IMR-90 (cell line): Measurements from ENCODE around the gene ST6GALNAC4.
A peak's percentile ranks its signal among the peaks of the same experiment; 100 is the strongest.

Experiments
- BHLHE40 ChIP-seq: fragments of 150-350 bp; IDR thresholded peaks from 2 replicates; pipeline ENCODE4 v1.6.1; 2016; ENCODE audit warnings: mild to moderate bottlenecking, low read depth, low read length
- CEBPB ChIP-seq: IDR thresholded peaks from 2 replicates; pipeline ENCODE4 v1.6.1; 2012; ENCODE audit warnings: low read depth, low read length, improper control_type of control experiment
- CTCF ChIP-seq: conservative IDR thresholded peaks from 2 replicates; pipeline ENCODE4 v1.5.1; 2012; ENCODE audit warnings: mild to moderate bottlenecking, low read depth, low read length, improper control_type of control experiment
- MAFK ChIP-seq: IDR thresholded peaks from 2 replicates; pipeline ENCODE4 v1.6.1; 2012; ENCODE audit warnings: low read depth, low read length, improper control_type of control experiment
- MAZ ChIP-seq: IDR thresholded peaks from 2 replicates; pipeline ENCODE4 v1.6.1; 2012; ENCODE audit warnings: low read depth, mild to moderate bottlenecking, low read length, improper control_type of control experiment, moderate library complexity, borderline replicate concordance
- MXI1 ChIP-seq: IDR thresholded peaks from 2 replicates; pipeline ENCODE4 v1.6.1; 2012; ENCODE audit warnings: low read depth, mild to moderate bottlenecking, low read length, moderate library complexity, borderline replicate concordance
- NFE2L2 ChIP-seq: fragments of 150-350 bp; IDR thresholded peaks from 2 replicates; pipeline ENCODE4 v1.6.1; 2016; ENCODE audit warnings: low read depth, mild to moderate bottlenecking, low read length
- POLR2A ChIP-seq: IDR thresholded peaks from 2 replicates; pipeline ENCODE4 v1.6.1; 2012; ENCODE audit warnings: mild to moderate bottlenecking, low read depth, low read length
- RAD21 ChIP-seq: IDR thresholded peaks from 2 replicates; pipeline ENCODE4 v1.6.1; 2012; ENCODE audit warnings: low read length, improper control_type of control experiment
- RCOR1 ChIP-seq: IDR thresholded peaks from 2 replicates; pipeline ENCODE4 v1.6.1; 2012; ENCODE audit warnings: mild to moderate bottlenecking, low read length, improper control_type of control experiment; ENCODE audit not compliant: insufficient replicate concordance
- RFX5 ChIP-seq: IDR thresholded peaks from 2 replicates; pipeline ENCODE4 v1.8.0; 2012; ENCODE audit warnings: low read depth, mild to moderate bottlenecking, low read length, moderate library complexity
- SMC3 ChIP-seq: fragments of 150-350 bp; IDR thresholded peaks from 2 replicates; pipeline ENCODE4 v1.6.1; 2016; ENCODE audit warnings: low read depth, mild to moderate bottlenecking, antibody characterized with exemption, low read length, moderate library complexity
- USF2 ChIP-seq: fragments of 150-350 bp; IDR thresholded peaks from 2 replicates; pipeline ENCODE4 v1.6.1; 2017; ENCODE audit warnings: mild to moderate bottlenecking, antibody characterized with exemption, low read length, low read depth

GRCh38 chr9:127926906-127927200 is 10.0 kb upstream of the ST6GALNAC4 start:
- TF ChIP-seq MAFK (no peak), NFE2L2 (no peak), CTCF (no peak), BHLHE40 (no peak), CEBPB (no peak), RFX5 (no peak), RCOR1 (no peak), POLR2A (no peak), USF2 (no peak), RAD21 (no peak), SMC3 (no peak), MXI1 (no peak), MAZ (0 out of 2 replicates have a peak, but pooled peaks have one; percentile 0)
